IMR-90 (cell line): Measurements from ENCODE around the gene PIP4K2A.

ENCODE experiments used
- CEBPB ChIP-seq: IDR thresholded peaks from 2 replicates; pipeline ENCODE4 v1.6.1; 2012; ENCODE audit warnings: low read depth, low read length, improper control_type of control experiment
- CTCF ChIP-seq: conservative IDR thresholded peaks from 2 replicates; pipeline ENCODE4 v1.5.1; 2012; ENCODE audit warnings: mild to moderate bottlenecking, low read depth, low read length, improper control_type of control experiment
- ELK1 ChIP-seq: fragments of 150-350 bp; IDR thresholded peaks from 2 replicates; pipeline ENCODE4 v1.6.1; 2016; ENCODE audit warnings: low read depth, mild to moderate bottlenecking, low read length, moderate library complexity, borderline replicate concordance
- FOS ChIP-seq: fragments of 150-350 bp; IDR thresholded peaks from 2 replicates; pipeline ENCODE4 v1.6.1; 2016; ENCODE audit warnings: low read depth, low read length
- MAFK ChIP-seq: IDR thresholded peaks from 2 replicates; pipeline ENCODE4 v1.6.1; 2012; ENCODE audit warnings: low read depth, low read length, improper control_type of control experiment
- MAZ ChIP-seq: IDR thresholded peaks from 2 replicates; pipeline ENCODE4 v1.6.1; 2012; ENCODE audit warnings: low read depth, mild to moderate bottlenecking, low read length, improper control_type of control experiment, moderate library complexity, borderline replicate concordance
- MXI1 ChIP-seq: IDR thresholded peaks from 2 replicates; pipeline ENCODE4 v1.6.1; 2012; ENCODE audit warnings: low read depth, mild to moderate bottlenecking, low read length, moderate library complexity, borderline replicate concordance
- POLR2A ChIP-seq: IDR thresholded peaks from 2 replicates; pipeline ENCODE4 v1.6.1; 2012; ENCODE audit warnings: mild to moderate bottlenecking, low read depth, low read length
- RAD21 ChIP-seq: IDR thresholded peaks from 2 replicates; pipeline ENCODE4 v1.6.1; 2012; ENCODE audit warnings: low read length, improper control_type of control experiment
- RFX5 ChIP-seq: IDR thresholded peaks from 2 replicates; pipeline ENCODE4 v1.8.0; 2012; ENCODE audit warnings: low read depth, mild to moderate bottlenecking, low read length, moderate library complexity
- SMC3 ChIP-seq: fragments of 150-350 bp; IDR thresholded peaks from 2 replicates; pipeline ENCODE4 v1.6.1; 2016; ENCODE audit warnings: low read depth, mild to moderate bottlenecking, antibody characterized with exemption, low read length, moderate library complexity
- USF2 ChIP-seq: fragments of 150-350 bp; IDR thresholded peaks from 2 replicates; pipeline ENCODE4 v1.6.1; 2017; ENCODE audit warnings: mild to moderate bottlenecking, antibody characterized with exemption, low read length, low read depth

- TF ChIP-seq CTCF (no peak), USF2 (no peak), POLR2A (no peak), RFX5 (no peak), RAD21 (no peak), SMC3 (no peak), MXI1 (no peak), ELK1 (no peak), CEBPB (no peak), MAZ (no peak), FOS (no peak), MAFK (no peak)
Observed at GRCh38 chr10:22679608-22680007, 34.8 kb downstream of the PIP4K2A start.
